ENCODE measurements around the gene CEBPA.
"Not testable (repeated sequence)": the region's sequence is repeated elsewhere in the genome, so short reads cannot be mapped to it uniquely, and the experiment has no call there.

Gene CEBPA

GRCh38 chr19:33324628-33325027 lies 22.3 kb upstream of the CEBPA start:
- no peak for DNase-seq (ENCODE audit: low read depth)

GRCh38 chr19:33323093-33323820 lies 20.9 kb upstream of the CEBPA start:
- DNase-seq (ENCODE audit: low read depth) = no peak

GRCh38 chr19:33320636-33321035 lies 18.3 kb upstream of the CEBPA start:
- no peak for DNase-seq (ENCODE audit: low read depth)

GRCh38 chr19:33317991-33318390 lies 15.7 kb upstream of the CEBPA start:
- not testable (repeated sequence) for DNase-seq (ENCODE audit: low read depth)

GRCh38 chr19:33317517-33317916 lies 15.2 kb upstream of the CEBPA start:
- DNase-seq (ENCODE audit: low read depth) = no peak

- DNase-seq (ENCODE audit: low read depth) = no peak
Measured at GRCh38 chr19:33316541-33317264, 14.4 kb upstream of the CEBPA start.

GRCh38 chr19:33312808-33313207 lies 10.5 kb upstream of the CEBPA start:
- not testable (repeated sequence) for DNase-seq (ENCODE audit: low read depth)

GRCh38 chr19:33312065-33312464 lies 9.7 kb upstream of the CEBPA start:
- DNase-seq (ENCODE audit: low read depth) = no peak

GRCh38 chr19:33311326-33311682 lies 9.0 kb upstream of the CEBPA start:
- no peak for DNase-seq (ENCODE audit: low read depth)

- DNase-seq (ENCODE audit: low read depth) = no peak
Measured at GRCh38 chr19:33310606-33311325, 8.4 kb upstream of the CEBPA start.

- DNase-seq (ENCODE audit: low read depth) = no peak
Measured at GRCh38 chr19:33309826-33310225, 7.5 kb upstream of the CEBPA start.

GRCh38 chr19:33306853-33307792 lies 4.8 kb upstream of the CEBPA start:
- DNase-seq (ENCODE audit: low read depth) = no peak

GRCh38 chr19:33306191-33306590 lies 3.9 kb upstream of the CEBPA start:
- DNase-seq (ENCODE audit: low read depth) = no peak

- DNase-seq (ENCODE audit: low read depth) = no peak
Measured at GRCh38 chr19:33304760-33305647, 2.7 kb upstream of the CEBPA start.

- no peak for DNase-seq (ENCODE audit: low read depth)
Measured at GRCh38 chr19:33304371-33304759, 2.0 kb upstream of the CEBPA start.

- no peak for DNase-seq (ENCODE audit: low read depth)
Measured at GRCh38 chr19:33303791-33304345, 1.5 kb upstream of the CEBPA start.

GRCh38 chr19:33302974-33303790 lies 848 bp upstream of the CEBPA start:
- DNase-seq (ENCODE audit: low read depth) = no peak

GRCh38 chr19:33301900-33302174 lies 497 bp downstream of the CEBPA start:
- DNase-seq (ENCODE audit: low read depth) = no peak

GRCh38 chr19:33301144-33301899 lies 1.0 kb downstream of the CEBPA start:
- DNase-seq (ENCODE audit: low read depth) = no peak

- DNase-seq (ENCODE audit: low read depth) = no peak
Measured at GRCh38 chr19:33300894-33301143, 1.5 kb downstream of the CEBPA start.
